Fibroblast of skin of right biceps (primary cell): ENCODE results near the gene TMEM222.

Experiments used
- DNase-seq: peaks from one replicate; pipeline ENCODE4 v3.0.0-alpha.2; 2013

TMEM222 gene

DNA sequence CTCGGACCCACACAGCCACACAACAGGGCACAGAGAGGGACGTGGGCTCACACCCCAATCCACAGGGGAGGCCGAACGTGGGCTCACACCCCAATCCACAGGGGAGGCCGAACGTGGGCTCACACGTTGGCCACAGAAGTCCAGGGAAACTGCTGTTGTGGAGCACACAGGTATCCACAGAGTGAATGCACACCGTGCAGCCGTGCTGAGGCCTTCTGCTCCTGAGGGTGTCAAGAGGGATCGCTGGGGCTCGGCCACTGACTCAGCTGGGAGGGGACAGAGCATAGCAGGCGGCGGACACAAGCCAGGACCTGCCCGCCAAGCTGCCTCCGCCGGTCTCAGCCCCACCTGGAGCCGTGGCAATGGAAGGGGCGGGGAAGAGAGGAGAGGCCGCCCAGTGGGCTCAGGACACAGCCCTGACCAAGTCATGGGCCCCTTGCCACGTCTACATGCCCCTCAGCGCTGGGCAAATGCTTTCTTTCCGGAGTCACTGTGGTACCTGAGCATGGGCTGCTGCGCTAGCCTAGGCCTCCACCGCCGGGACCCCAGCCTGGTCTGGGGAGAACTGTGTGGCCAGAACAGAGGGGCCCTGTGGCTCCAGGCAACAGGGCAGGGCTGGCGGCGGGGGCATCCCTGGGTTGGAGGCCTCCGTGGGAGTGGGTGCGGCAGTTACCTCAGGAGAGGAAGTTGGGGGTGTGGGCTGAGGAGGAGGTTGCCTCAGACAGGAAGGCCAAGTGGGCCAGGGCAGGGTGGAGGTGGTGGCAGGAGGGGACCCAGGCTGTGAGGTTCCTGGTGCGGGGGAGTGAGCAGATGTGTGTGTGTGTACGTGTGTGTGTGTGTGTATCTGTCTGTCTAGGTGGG is 21.0 kb downstream of the TMEM222 start:
- DNase-seq, result no peak

GRCh38 chr1:27343639-27344025 is 21.7 kb downstream of the TMEM222 start:
- no peak for DNase-seq

GRCh38 chr1:27345272-27345671 is 23.3 kb downstream of the TMEM222 start:
- DNase-seq, result no peak

- no peak for DNase-seq
Observed at GRCh38 chr1:27346357-27346756, 24.4 kb downstream of the TMEM222 start.

GRCh38 chr1:27346991-27347624 is 25.1 kb downstream of the TMEM222 start:
- DNase-seq, result peak; percentile 29

- DNase-seq, result peak; percentile 22
Observed at GRCh38 chr1:27348861-27349783, 27.2 kb downstream of the TMEM222 start.

- peak; percentile 64 for DNase-seq
Observed at GRCh38 chr1:27349784-27350662, 28.1 kb downstream of the TMEM222 start.

GRCh38 chr1:27350663-27351540 is 28.9 kb downstream of the TMEM222 start:
- peak; percentile 36 for DNase-seq

DNA sequence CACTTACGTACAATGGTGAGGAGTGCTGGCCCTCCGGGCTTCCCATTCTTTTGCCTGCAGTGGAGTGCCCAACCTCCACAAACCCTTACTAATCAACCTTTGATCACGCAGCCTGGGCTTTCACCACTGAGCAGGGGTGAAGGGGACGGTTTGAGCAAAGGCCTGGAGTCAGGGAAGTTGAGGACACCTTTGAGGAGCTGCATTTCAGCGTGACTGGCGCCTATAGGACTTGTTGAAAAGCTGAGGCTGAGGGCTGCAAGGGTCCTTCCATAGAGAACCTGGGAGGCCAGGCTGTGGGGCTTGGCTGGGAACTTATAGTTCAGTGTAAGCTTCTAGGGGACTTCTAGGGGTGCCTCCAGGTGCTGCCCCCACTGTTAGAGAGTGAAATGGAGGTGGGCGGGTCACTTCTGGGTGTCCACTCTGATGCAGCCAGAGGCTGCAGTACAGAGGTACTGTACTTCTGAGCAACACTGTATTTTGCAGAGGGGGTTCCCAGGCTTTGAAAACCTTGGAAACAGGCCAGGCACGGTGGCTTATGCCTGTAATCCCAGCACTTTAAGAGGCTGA is 29.7 kb downstream of the TMEM222 start:
- DNase-seq, result no peak

DNA sequence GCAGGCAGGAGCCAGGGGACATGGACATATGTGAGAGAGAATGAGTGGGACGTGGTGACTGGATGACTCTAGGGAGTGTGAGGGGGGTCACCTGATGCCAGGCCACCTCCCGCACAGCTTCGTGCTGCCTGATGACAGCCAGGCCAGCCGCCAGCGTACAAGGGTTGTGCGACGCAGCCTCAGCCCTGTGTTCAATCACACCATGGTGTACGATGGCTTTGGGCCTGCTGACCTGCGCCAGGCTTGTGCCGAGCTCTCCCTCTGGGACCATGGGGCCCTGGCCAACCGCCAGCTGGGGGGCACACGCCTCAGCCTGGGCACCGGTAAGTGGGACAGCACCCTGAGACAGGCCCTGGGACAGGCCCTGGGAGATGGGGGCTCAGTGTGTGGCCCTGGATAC is 31.2 kb downstream of the TMEM222 start:
- DNase-seq, result no peak

DNA sequence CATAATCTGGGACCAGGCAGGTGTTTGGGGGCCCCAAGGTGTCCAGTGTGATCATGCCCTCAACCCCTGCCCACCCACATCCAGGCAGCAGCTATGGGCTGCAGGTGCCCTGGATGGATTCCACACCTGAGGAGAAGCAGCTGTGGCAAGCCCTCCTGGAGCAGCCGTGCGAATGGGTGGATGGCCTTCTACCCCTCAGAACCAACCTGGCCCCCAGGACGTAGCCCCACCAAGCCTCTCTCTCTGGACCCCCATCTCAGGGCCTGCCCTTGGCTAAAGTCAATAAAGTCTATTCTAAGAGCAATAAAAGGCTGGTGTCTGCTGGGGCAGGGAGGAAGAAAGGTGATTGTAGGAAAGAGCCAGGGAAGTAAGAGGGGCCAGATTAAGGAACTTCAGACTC is 31.7 kb downstream of the TMEM222 start:
- DNase-seq, result no peak

GRCh38 chr1:27355683-27356082 is 33.7 kb downstream of the TMEM222 start:
- DNase-seq, result no peak

GRCh38 chr1:27356277-27356618 is 34.3 kb downstream of the TMEM222 start:
- DNase-seq, result no peak

- DNase-seq, result no peak
Observed at GRCh38 chr1:27356619-27357280, 34.8 kb downstream of the TMEM222 start.

GRCh38 chr1:27357281-27358037 is 35.5 kb downstream of the TMEM222 start:
- peak; percentile 53 for DNase-seq

DNA sequence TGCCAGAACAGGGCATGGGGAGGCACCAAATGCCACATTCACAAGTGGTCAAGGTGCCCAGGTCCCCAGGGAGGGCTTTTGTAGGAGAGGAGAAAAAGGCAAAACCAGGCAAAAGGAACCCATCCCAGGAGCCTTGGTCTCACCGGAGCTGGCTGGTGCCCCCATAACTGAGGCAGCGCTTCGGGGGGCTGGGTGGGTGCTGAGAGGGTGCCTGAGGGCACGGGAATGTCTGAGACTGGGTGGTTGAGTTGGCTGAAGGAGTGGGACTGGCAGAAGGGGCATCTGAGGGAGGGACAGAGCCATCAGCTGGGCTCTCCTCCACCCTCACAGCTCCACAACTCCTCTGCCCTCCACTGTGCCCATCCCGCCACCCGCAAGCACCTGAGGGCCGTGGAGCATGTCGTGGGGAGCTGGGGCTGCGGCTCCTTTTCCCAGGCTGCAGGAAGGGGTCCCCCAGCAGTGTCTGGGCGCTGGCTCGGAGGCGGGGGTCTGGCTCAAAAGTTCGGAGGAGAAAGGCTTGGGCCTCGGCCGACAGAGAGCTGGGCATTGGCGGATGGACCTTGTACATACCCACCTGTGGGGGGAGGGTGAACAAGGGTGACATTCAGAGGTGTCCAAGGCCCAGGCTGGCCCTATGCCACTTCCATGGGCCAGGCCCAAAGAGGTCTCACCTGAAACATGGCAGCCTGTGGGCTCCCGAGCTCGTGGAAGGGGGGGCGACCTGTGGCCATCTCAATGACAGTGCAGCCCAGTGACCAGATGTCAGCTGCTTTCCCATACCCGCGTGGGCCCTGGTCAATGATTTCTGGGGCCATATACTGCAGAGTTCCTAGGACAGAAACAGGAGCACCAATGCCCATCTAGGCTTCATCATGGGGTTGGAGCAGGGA is 36.3 kb downstream of the TMEM222 start:
- no peak for DNase-seq

- DNase-seq, result no peak
Observed at GRCh38 chr1:27358928-27359313, 37.0 kb downstream of the TMEM222 start.

DNA sequence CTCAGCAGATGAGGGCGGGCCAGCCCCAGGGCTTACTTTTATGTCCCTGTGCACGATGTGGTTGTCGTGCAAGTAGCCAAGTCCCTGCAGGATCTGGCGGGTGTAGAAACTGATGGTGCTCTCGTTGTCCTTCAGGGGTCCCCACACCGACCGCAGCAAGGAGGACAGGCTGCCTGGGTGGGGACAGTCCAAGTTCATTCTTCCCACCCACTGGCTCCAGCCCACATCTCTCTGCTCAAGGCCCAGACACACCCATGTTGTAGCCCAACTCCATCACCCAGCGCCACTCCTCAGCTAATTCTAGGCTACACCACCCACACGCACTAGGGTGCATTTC is 37.8 kb downstream of the TMEM222 start:
- DNase-seq, result no peak
